Skin epidermis (tissue), 12 donors: ENCODE measurements around the gene CMBL.
"Not testable (repeated sequence)": the region's sequence is repeated elsewhere in the genome, so short reads cannot be mapped to it uniquely, and the experiment has no call there.

ENCODE experiments used
- H3K27ac ChIP-seq, 21 experiments: fragments of 200-600 bp; sonication (generic) in 11 of 21; one replicate each; pipeline ENCODE4 v1.5.0; 2020; ENCODE audit warnings: mild to moderate bottlenecking in 3 of 21, inconsistent platforms in 2 of 21, moderate library complexity in 2 of 21
- H3K4me3 ChIP-seq, 7 experiments: fragments of 200-600 bp; sonication (generic) in 2 of 7; one replicate each; pipeline ENCODE4 v1.5.0; 2020; ENCODE audit warnings: inconsistent platforms in 2 of 7, mild to moderate bottlenecking in 2 of 7, moderate library complexity in 1 of 7

The CMBL gene

GRCh38 chr5:10266839-10267238 lies 40.9 kb downstream of the CMBL start:
- Histone ChIP-seq H3K27ac (peak overlapping the region in 6 of 21 experiments; percentile 11 to 41 (median 32)), H3K4me3 (no peak overlapping the region)

GRCh38 chr5:10266137-10266536 lies 41.6 kb downstream of the CMBL start:
- no peak overlapping the region for H3K4me3 ChIP-seq
- H3K27ac ChIP-seq, result no peak overlapping the region

- H3K27ac ChIP-seq, result no peak overlapping the region
- H3K4me3 ChIP-seq, result no peak overlapping the region
These were observed 42.2 kb downstream of the CMBL start for GRCh38 chr5:10265245-10266109.

- no peak overlapping the region for H3K27ac ChIP-seq
- no peak overlapping the region for H3K4me3 ChIP-seq
These were observed 43.1 kb downstream of the CMBL start for GRCh38 chr5:10264604-10265003.

- no peak overlapping the region for H3K27ac ChIP-seq
- H3K4me3 ChIP-seq, result no peak overlapping the region
These were observed 44.7 kb downstream of the CMBL start for GRCh38 chr5:10262995-10263394.

- no peak overlapping the region for H3K27ac ChIP-seq
- no peak overlapping the region for H3K4me3 ChIP-seq
These were observed 45.5 kb downstream of the CMBL start for GRCh38 chr5:10262121-10262774.

- Histone ChIP-seq H3K27ac (no peak overlapping the region), H3K4me3 (no peak overlapping the region)
These were observed 46.6 kb downstream of the CMBL start for GRCh38 chr5:10261065-10261464.

- Histone ChIP-seq H3K4me3 (no peak overlapping the region), H3K27ac (no peak overlapping the region)
These were observed 47.8 kb downstream of the CMBL start for GRCh38 chr5:10259899-10260298.

GRCh38 chr5:10257870-10258269 lies 49.8 kb downstream of the CMBL start:
- H3K27ac ChIP-seq, result no peak overlapping the region
- no peak overlapping the region for H3K4me3 ChIP-seq

- H3K4me3 ChIP-seq, result no peak overlapping the region
These were observed 53.0 kb downstream of the CMBL start for GRCh38 chr5:10254686-10255085.

GRCh38 chr5:10253390-10253789 lies 54.3 kb downstream of the CMBL start:
- no peak overlapping the region for H3K27ac ChIP-seq
- H3K4me3 ChIP-seq, result no peak overlapping the region

More at GRCh38 chr5:10254686-10255085, 53.0 kb downstream of the CMBL start:
- H3K27ac ChIP-seq, result no peak overlapping the region

- Histone ChIP-seq H3K27ac (peak overlapping the region in 8 of 21 experiments; percentile 95 to 100 (median 97)), H3K4me3 (peak overlapping the region; percentile 64 to 100 (median 85))
These were observed 56.3 kb downstream of the CMBL start for GRCh38 chr5:10251405-10251804.

- Histone ChIP-seq H3K4me3 (peak overlapping the region; percentile 64 to 100 (median 85)), H3K27ac (peak overlapping the region; percentile 65 to 100 (median 97))
These were observed 56.9 kb downstream of the CMBL start for GRCh38 chr5:10250806-10251276.

GRCh38 chr5:10249948-10250805 lies 57.5 kb downstream of the CMBL start, which contains the start of gene CCT5:
TSS of gene CCT5 (plus strand) at chr5:10250280. CDS start at chr5:10250341, 61 bp downstream.
- H3K4me3 ChIP-seq, result peak within 1 kb of the TSS; percentile 64 to 100 (median 85)
- H3K27ac ChIP-seq, result peak within 1 kb of the TSS; percentile 65 to 100 (median 97)

- Histone ChIP-seq H3K27ac (peak overlapping the region in 20 of 21 experiments; percentile 87 to 100 (median 97)), H3K4me3 (peak overlapping the region; percentile 64 to 100 (median 85))
These were observed 59.1 kb downstream of the CMBL start for GRCh38 chr5:10248378-10249260.

GRCh38 chr5:10247217-10247616 lies 60.5 kb downstream of the CMBL start:
- not testable (repeated sequence) for H3K4me3 ChIP-seq
- peak overlapping the region in 1 of 21 experiments; percentile 14 for H3K27ac ChIP-seq

GRCh38 chr5:10246761-10247160 lies 60.9 kb downstream of the CMBL start:
- H3K4me3 ChIP-seq, result no peak overlapping the region
- H3K27ac ChIP-seq, result no peak overlapping the region

GRCh38 chr5:10244342-10244944 lies 63.3 kb downstream of the CMBL start:
- Histone ChIP-seq H3K27ac (no peak overlapping the region), H3K4me3 (no peak overlapping the region)
